ENCODE data around the gene TSSK6.

DNA sequence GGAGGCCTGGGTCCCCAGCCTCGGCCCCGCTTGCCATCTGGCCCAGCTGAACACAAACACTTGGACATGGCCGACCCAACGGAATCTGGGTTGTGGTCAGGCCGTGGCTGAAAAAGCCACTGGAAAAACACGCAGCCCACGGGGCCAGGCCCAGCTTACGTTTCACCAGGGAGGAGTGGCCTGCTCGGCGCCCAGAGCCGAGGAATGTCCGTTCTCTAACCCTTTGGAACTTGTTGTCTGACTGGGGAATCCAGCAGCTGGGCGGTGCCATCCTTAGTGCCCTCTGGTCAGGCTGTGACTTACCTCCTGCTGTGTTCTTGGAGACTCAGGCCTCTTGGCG, 36.5 kb upstream of the TSSK6 start:
- TF ChIP-seq EZH2 (IDR thresholded peaks at IDR 0.05; ENCODE audit: insufficient read depth, poor library complexity, severe bottlenecking) (no peak), EZH2phosphoT487 (IDR thresholded peaks at IDR 0.05; ENCODE audit: insufficient read depth, low read depth) (no peak)

All from GM23248 (cell line).